ENCODE measurements around the gene FSTL4. TPM values are rescaled to one million over a fixed set of nuclear protein-coding genes. Genes with fewer than 3 reads are reported as not detected.

The FSTL4 gene
- total RNA-seq, 2 experiments from 2014 or later, result not detected

DNA sequence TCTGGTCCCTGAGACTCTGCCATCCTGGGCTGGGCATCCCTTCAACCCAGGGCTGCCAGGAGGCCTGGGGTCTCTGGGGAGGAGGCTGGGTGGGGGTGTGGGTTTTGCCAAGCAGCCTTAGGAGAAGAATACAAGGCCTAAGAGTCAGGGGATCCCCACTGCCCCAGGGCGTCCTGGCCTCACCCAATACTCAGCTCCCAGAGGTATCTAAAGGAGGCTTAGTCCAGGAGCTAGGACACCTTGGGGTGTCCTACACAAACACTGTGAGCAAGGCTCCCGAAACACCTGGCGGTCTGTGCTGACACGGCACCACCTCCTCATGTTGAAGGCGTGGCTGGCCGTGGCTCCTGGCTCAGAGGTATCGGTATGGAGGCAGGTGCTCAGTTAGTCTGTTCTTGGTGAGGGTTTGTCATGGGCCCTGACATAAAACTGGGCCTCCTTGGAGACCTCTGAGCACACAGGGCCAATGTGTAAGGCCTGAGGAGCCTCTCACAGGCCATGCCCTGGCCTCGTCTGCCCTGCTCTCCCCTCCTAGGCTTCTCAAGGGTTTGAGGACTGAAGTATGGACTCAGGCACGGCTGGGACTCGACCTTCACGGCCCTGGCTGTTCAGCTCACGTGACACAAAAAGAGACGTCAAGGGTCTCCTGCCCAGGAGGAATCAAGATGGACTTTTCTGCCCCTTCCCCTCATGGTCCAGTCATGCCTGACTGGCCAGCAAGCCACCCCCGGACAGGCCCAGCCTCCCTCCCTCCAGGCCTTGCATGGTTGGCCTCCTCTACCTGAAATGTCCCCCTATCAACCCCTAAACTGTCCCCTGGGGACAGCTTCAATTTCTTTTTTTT is 277.3 kb downstream of the FSTL4 start:
- Histone ChIP-seq H3K4me2 (ENCODE audit: low read length) (no peak overlapping the region), H3K4me1 (ENCODE audit: insufficient read depth, low read length, poor library complexity, severe bottlenecking) (no peaks in the 10 kb centered on the region), H3K9me2 (ENCODE audit: insufficient read depth, low read length) (no peaks in the 10 kb centered on the region), H3K9me3 (ENCODE audit: low read length) (no peaks in the 10 kb centered on the region), H3K27ac (ENCODE audit: low read depth, low read length, poor library complexity, severe bottlenecking) (no peak overlapping the region), H3K36me3 (ENCODE audit: insufficient read depth, low read length) (no peaks in the 10 kb centered on the region), H2AFZ (ENCODE audit: low read length) (no peak overlapping the region), H4K20me1 (ENCODE audit: insufficient read depth, low read length) (no peaks in the 10 kb centered on the region), H3K4me3 (ENCODE audit: low read depth, low read length, poor library complexity, severe bottlenecking) (no peak overlapping the region), H3K79me2 (ENCODE audit: insufficient read depth, low read depth, low read length) (no peaks in the 10 kb centered on the region)
- intact Hi-C loops (cut with micrococcal nuclease; ENCODE audit: unreplicated experiment), result no loop called here
- BruUV-seq (replicated peaks), result no TSS peak
- TF ChIP-seq CTCF (conservative IDR thresholded peaks at IDR 0.05; ENCODE audit: low read length), result no peak
- POLR2A ChIA-PET, result interaction anchor here (0.6 kb wide), 1 partner anchor 229 kb away, joined by 4 read pairs; no protein-coding TSS in a partner anchor
- DNase-seq (ENCODE audit: low spot score), result no peak
- CTCF ChIA-PET (ENCODE audit: unreplicated experiment), result interaction anchor here (0.6 kb wide), 1 partner anchor 481 kb away, joined by 3 read pairs; no protein-coding TSS in a partner anchor

DNA sequence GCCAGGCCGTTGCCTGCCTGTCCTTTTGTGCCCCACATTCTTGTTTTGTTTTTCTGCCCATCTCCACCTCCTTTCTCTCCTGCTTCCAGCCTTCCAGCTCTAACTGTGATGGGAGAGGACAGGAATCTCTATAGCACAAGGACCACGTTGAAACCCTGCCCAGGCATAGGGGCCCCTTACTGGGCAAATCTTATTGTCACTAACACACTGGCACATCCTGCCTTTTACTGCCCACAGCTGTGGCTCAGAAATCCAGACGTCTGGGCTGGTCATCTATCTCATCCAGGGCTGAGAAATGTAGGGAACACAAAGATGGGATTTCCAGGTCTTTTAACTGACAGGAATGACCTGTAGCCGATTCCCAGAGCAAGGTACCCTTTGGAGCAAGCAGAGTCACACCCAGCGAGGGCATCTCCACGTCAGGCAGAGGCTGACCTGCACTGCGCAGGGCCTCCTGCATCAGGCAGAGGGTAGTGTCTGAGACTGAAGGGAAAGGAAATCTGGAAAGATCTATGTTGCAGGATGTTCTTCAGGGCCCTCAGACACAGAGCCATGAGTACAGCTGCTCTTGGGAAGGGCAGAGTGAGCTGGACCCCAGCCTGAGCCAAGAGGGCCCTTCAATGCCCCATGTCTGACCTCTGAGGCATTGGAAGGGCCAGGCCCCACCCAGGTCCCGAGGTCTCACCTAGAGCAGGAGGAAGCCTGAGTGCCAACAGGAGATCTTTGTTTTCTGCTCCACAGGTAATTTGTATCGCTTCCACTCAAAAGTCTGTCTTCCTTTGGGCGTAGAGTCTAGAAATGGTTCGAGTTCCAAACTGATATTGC is 278.8 kb downstream of the FSTL4 start:
- Histone ChIP-seq H3K9me2 (ENCODE audit: insufficient read depth, low read length) (no peaks in the 10 kb centered on the region), H4K20me1 (ENCODE audit: insufficient read depth, low read length) (no peaks in the 10 kb centered on the region), H3K79me2 (ENCODE audit: insufficient read depth, low read depth, low read length) (no peaks in the 10 kb centered on the region), H3K36me3 (ENCODE audit: insufficient read depth, low read length) (no peaks in the 10 kb centered on the region), H3K27ac (ENCODE audit: low read depth, low read length, poor library complexity, severe bottlenecking) (no peak overlapping the region), H3K4me1 (ENCODE audit: insufficient read depth, low read length, poor library complexity, severe bottlenecking) (no peaks in the 10 kb centered on the region), H3K4me2 (ENCODE audit: low read length) (no peak overlapping the region), H3K9me3 (ENCODE audit: low read length) (no peaks in the 10 kb centered on the region), H3K4me3 (ENCODE audit: low read depth, low read length, poor library complexity, severe bottlenecking) (no peak overlapping the region), H2AFZ (ENCODE audit: low read length) (no peak overlapping the region)
- ChIA-PET CTCF (ENCODE audit: unreplicated experiment) (no interaction called here), POLR2A (no interaction called here)
- TF ChIP-seq EZH2phosphoT487 (IDR thresholded peaks at IDR 0.05; ENCODE audit: borderline replicate concordance, low read depth, low read length) (no peak), CTCF (conservative IDR thresholded peaks at IDR 0.05; ENCODE audit: low read length) (no peak)
- BruUV-seq (replicated peaks), result no TSS peak
- no peak for DNase-seq (ENCODE audit: low spot score)
- intact Hi-C loops (cut with micrococcal nuclease; ENCODE audit: unreplicated experiment), result no loop called here
